Loucy (cell line): ENCODE data around the gene CFAP298.

Experiments used
- CTCF ChIP-seq: fragments of 200-600 bp; sonication (generic); conservative IDR thresholded peaks from 2 replicates; pipeline ENCODE4 v1.5.1; 2014; ENCODE audit warnings: mild to moderate bottlenecking, antibody characterized with exemption, low read length
- EZH2phosphoT487 ChIP-seq: fragments of 200-600 bp; IDR thresholded peaks from 2 replicates; pipeline ENCODE4 v1.6.1; 2018; ENCODE audit warnings: antibody characterized with exemption, mild to moderate bottlenecking, moderate library complexity, borderline replicate concordance

GRCh38 chr21:32597205-32597604 is 15.0 kb downstream of the CFAP298 start:
- TF ChIP-seq CTCF, result no peak
- no peak for TF ChIP-seq EZH2phosphoT487
